ENCODE data around the gene CFAP299. TPM values are rescaled to one million over a fixed set of nuclear protein-coding genes. Genes with fewer than 3 reads are reported as not detected.

The CFAP299 gene
- total and polyA plus RNA-seq, 2 of the 8 experiments (the other 6 are each of a cell fraction or from before 2014, with no cell fraction given): not detected

GRCh38 chr4:80726471-80726870 lies 390.9 kb downstream of the CFAP299 start (continued):
- no peak for TF ChIP-seq CTCF (IDR thresholded peaks at IDR 0.05; ENCODE audit: control extremely low read depth in 1 of 3, insufficient read depth in 1 of 3, low read depth in 1 of 3, low read length in 3 of 3)
